Loucy (cell line): Measurements from ENCODE around the gene MCRIP1.

ENCODE experiments used
- H2AFZ ChIP-seq: fragments of 200-600 bp; sonication (generic); 2 replicates; pipeline ENCODE4 v1.6.0; 2016; ENCODE audit warnings: antibody characterized with exemption, mild to moderate bottlenecking, low read length, moderate library complexity
- H3F3A ChIP-seq: fragments of 200-600 bp; 2 replicates; pipeline ENCODE4 v1.6.0; 2016; ENCODE audit warnings: antibody characterized with exemption, low read depth, mild to moderate bottlenecking
- H3K27me3 ChIP-seq: fragments of 200-600 bp; sonication (generic); 2 replicates; pipeline ENCODE4 v1.6.1; 2014; ENCODE audit warnings: low read length, mild to moderate bottlenecking; ENCODE audit not compliant: insufficient read depth, poor library complexity, severe bottlenecking
- H3K36me3 ChIP-seq: fragments of 200-600 bp; sonication (generic); 2 replicates; pipeline ENCODE4 v1.6.1; 2016; ENCODE audit warnings: low read length; ENCODE audit not compliant: insufficient read depth
- H3K4me1 ChIP-seq: fragments of 200-600 bp; sonication (generic); 2 replicates; pipeline ENCODE4 v1.5.1; 2014; ENCODE audit warnings: low read length, mild to moderate bottlenecking; ENCODE audit not compliant: insufficient read depth, poor library complexity, severe bottlenecking
- H3K4me2 ChIP-seq: fragments of 200-600 bp; sonication (generic); 2 replicates; pipeline ENCODE4 v1.6.0; 2014; ENCODE audit warnings: antibody characterized with exemption, low read length, low read depth, mild to moderate bottlenecking; ENCODE audit not compliant: poor library complexity, severe bottlenecking
- H3K4me3 ChIP-seq: fragments of 200-600 bp; sonication (generic); 2 replicates; pipeline ENCODE4 v1.5.1; 2014; ENCODE audit warnings: low read length, mild to moderate bottlenecking, mixed read lengths; ENCODE audit not compliant: poor library complexity, severe bottlenecking
- H3K79me2 ChIP-seq: fragments of 200-600 bp; sonication (generic); 2 replicates; pipeline ENCODE4 v1.6.1; 2014; ENCODE audit warnings: low read length; ENCODE audit not compliant: insufficient read depth
- H3K9ac ChIP-seq: fragments of 200-600 bp; sonication (generic); 2 replicates; pipeline ENCODE4 v1.6.0; 2014; ENCODE audit warnings: mild to moderate bottlenecking, low read depth, low read length, moderate library complexity; ENCODE audit not compliant: poor library complexity, severe bottlenecking
- H3K9me2 ChIP-seq: fragments of 200-600 bp; sonication (generic); replicated peaks from 2 replicates; pipeline ENCODE4 v1.6.1; 2016; ENCODE audit warnings: low read depth, low read length, mixed read lengths
- H3K9me3 ChIP-seq: fragments of 200-600 bp; sonication (generic); 2 replicates; pipeline ENCODE4 v1.6.1; 2014; ENCODE audit warnings: mild to moderate bottlenecking, antibody characterized with exemption, low read length, low read depth; ENCODE audit not compliant: insufficient read depth
- H4K20me1 ChIP-seq: fragments of 200-600 bp; sonication (generic); 2 replicates; pipeline ENCODE4 v1.6.0; 2014; ENCODE audit warnings: antibody characterized with exemption, low read length, mild to moderate bottlenecking; ENCODE audit not compliant: insufficient read depth, poor library complexity, severe bottlenecking
- EZH2phosphoT487 ChIP-seq: fragments of 200-600 bp; IDR thresholded peaks from 2 replicates; pipeline ENCODE4 v1.6.1; 2018; ENCODE audit warnings: antibody characterized with exemption, mild to moderate bottlenecking, moderate library complexity, borderline replicate concordance
- TF ChIP-seq, protein P1 (sequence below): fragments of 200-600 bp; sonication (generic); conservative IDR thresholded peaks from 2 replicates; pipeline ENCODE4 v1.5.1; 2014; ENCODE audit warnings: mild to moderate bottlenecking, antibody characterized with exemption, low read length

The MCRIP1 gene

DNA sequence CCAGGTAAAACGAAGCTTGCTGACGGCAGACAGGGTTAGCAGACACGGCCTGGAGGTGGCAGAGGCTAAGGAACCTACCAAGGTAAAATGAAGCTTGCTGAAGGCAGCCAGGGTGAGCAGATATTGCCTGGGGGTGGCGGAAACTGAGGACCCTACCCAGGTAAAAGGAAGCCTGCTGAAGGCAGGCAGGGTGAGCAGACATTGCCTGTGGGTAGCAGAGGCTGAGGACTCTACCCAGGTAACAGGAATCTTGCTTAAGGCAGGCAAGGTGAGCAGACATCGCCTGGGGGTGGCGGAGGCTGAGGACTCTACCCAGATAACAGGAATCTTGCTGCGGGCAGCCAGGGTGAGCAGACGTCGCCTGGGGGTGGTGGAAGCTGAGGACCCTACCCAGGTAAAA, 31.8 kb downstream of the MCRIP1 start:
- Histone ChIP-seq H3K9ac (no peak overlapping the region), H3F3A (no peaks in the 10 kb centered on the region), H3K79me2 (no peaks in the 10 kb centered on the region), H3K4me2 (no peak overlapping the region), H3K27me3 (no peaks in the 10 kb centered on the region), H3K9me2 (no peaks in the 10 kb centered on the region), H3K9me3 (no peaks in the 10 kb centered on the region), H3K36me3 (no peaks in the 10 kb centered on the region), H3K4me1 (no peaks in the 10 kb centered on the region), H3K4me3 (no peak overlapping the region), H2AFZ (no peak overlapping the region), H4K20me1 (no peaks in the 10 kb centered on the region)
- TF ChIP-seq, protein P1, sequence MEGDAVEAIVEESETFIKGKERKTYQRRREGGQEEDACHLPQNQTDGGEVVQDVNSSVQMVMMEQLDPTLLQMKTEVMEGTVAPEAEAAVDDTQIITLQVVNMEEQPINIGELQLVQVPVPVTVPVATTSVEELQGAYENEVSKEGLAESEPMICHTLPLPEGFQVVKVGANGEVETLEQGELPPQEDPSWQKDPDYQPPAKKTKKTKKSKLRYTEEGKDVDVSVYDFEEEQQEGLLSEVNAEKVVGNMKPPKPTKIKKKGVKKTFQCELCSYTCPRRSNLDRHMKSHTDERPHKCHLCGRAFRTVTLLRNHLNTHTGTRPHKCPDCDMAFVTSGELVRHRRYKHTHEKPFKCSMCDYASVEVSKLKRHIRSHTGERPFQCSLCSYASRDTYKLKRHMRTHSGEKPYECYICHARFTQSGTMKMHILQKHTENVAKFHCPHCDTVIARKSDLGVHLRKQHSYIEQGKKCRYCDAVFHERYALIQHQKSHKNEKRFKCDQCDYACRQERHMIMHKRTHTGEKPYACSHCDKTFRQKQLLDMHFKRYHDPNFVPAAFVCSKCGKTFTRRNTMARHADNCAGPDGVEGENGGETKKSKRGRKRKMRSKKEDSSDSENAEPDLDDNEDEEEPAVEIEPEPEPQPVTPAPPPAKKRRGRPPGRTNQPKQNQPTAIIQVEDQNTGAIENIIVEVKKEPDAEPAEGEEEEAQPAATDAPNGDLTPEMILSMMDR = no peak
- no peak for TF ChIP-seq EZH2phosphoT487

DNA sequence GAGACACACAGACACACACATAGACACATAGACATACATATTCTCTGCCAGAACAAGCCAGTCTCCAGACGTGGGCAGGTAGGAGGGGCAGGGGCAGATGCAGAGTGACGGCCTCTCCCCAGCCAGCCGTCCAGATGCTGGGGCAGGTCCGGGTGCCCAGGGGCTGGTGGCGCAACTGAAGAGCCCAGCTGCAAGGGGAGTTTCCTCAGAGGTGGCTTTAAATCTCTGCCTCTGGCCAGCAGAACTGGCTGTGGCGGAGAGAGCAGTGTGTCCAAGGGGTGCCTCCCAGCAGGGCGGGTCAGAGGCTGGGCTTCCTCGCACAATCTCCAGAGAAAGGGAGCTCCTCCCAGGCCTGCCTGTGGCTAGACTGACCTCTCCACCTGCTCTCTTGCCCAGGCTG, 38.6 kb downstream of the MCRIP1 start:
- Histone ChIP-seq H2AFZ (no peak overlapping the region), H3F3A (no peaks in the 10 kb centered on the region), H4K20me1 (no peaks in the 10 kb centered on the region), H3K9me3 (no peaks in the 10 kb centered on the region), H3K4me2 (no peak overlapping the region), H3K27me3 (no peaks in the 10 kb centered on the region), H3K4me3 (no peak overlapping the region), H3K9me2 (no peaks in the 10 kb centered on the region), H3K79me2 (no peaks in the 10 kb centered on the region), H3K4me1 (no peaks in the 10 kb centered on the region), H3K36me3 (no peaks in the 10 kb centered on the region), H3K9ac (no peak overlapping the region)
- TF ChIP-seq, protein P1 = no peak
- no peak for TF ChIP-seq EZH2phosphoT487

DNA sequence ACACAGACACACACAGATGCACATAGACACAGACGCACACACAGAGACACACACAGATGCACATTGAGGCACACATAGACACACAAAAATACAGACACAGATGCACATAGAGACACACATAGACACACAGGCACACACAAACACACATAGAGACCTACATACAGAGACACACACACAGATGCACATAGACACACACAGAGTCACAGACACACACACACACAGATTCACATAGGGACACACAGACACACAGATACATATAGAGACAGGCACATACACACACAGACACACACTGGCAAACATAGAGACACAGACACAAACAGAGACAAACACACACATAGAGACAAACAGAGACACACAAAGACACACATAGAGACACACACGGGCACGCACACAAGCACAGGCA, 39.0 kb downstream of the MCRIP1 start:
- TF ChIP-seq EZH2phosphoT487 = no peak
- H3K9me2 ChIP-seq = no peaks in the 10 kb centered on the region
- no peaks in the 10 kb centered on the region for H3K79me2 ChIP-seq
- no peaks in the 10 kb centered on the region for H3F3A ChIP-seq
- H3K9me3 ChIP-seq = no peaks in the 10 kb centered on the region
- H2AFZ ChIP-seq = no peak overlapping the region
- no peaks in the 10 kb centered on the region for H3K4me1 ChIP-seq
- H4K20me1 ChIP-seq = no peaks in the 10 kb centered on the region
- no peaks in the 10 kb centered on the region for H3K36me3 ChIP-seq
- no peaks in the 10 kb centered on the region for H3K27me3 ChIP-seq
- H3K4me3 ChIP-seq = no peak overlapping the region
- H3K9ac ChIP-seq = no peak overlapping the region
- no peak overlapping the region for H3K4me2 ChIP-seq

DNA sequence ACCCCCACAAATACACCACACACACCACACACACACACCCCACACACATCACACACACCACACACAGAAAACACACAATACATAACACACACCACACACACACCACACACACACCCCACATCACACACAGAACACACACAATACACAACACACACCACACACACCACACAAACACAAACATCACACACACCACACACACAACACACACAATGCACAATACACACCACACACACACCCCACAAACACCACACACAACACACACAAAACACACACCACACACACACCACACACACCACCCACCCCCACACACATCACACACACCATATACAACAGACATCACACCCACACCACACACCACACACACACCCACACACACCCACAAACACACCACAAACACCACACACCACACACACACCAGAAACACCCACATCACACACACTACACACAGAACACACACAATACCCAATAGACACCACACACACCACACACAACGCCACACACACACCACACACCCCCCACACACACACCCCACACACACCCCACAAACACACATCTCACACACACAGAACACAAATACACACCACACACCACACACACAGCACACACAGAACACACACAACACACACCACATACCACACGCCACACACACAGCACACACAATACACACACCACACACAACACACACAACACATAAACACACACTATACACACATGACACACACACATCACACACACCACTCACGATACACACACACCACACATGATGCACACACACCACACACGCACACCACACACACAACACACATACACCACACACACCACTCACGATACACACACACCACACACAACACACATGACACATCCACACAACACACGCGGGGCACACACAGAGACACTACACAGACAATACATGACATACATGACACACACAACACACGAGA, 40.1 kb downstream of the MCRIP1 start:
- no peaks in the 10 kb centered on the region for H3K27me3 ChIP-seq
- H3K9me2 ChIP-seq = no peaks in the 10 kb centered on the region
- no peak overlapping the region for H3K4me2 ChIP-seq
- H2AFZ ChIP-seq = no peak overlapping the region
- H3K36me3 ChIP-seq = no peaks in the 10 kb centered on the region
- TF ChIP-seq, protein P1 = no peak
- TF ChIP-seq EZH2phosphoT487 = no peak
- no peaks in the 10 kb centered on the region for H3K79me2 ChIP-seq
- H3K4me1 ChIP-seq = no peaks in the 10 kb centered on the region
- H3F3A ChIP-seq = no peaks in the 10 kb centered on the region
- H3K9me3 ChIP-seq = no peaks in the 10 kb centered on the region
- no peak overlapping the region for H3K4me3 ChIP-seq
- no peaks in the 10 kb centered on the region for H4K20me1 ChIP-seq
- H3K9ac ChIP-seq = no peak overlapping the region
